GM18498 (cell line): ENCODE data around the gene KCNAB2.
A peak's percentile ranks its signal among the peaks of the same experiment; 100 is the strongest.
"Not testable (repeated sequence)": the region's sequence is repeated elsewhere in the genome, so short reads cannot be mapped to it uniquely, and the experiment has no call there.

Source experiments
- ATAC-seq: cut with Tn5 transposase; IDR thresholded peaks from one replicate; pipeline ENCODE4 v1.9.1; 2021; ENCODE audit warnings: mild to moderate bottlenecking, moderate library complexity; ENCODE audit not compliant: unreplicated experiment

The KCNAB2 gene

GRCh38 chr1:6009120-6010040 lies 36.3 kb upstream of the KCNAB2 start:
- ATAC-seq: no peak

DNA sequence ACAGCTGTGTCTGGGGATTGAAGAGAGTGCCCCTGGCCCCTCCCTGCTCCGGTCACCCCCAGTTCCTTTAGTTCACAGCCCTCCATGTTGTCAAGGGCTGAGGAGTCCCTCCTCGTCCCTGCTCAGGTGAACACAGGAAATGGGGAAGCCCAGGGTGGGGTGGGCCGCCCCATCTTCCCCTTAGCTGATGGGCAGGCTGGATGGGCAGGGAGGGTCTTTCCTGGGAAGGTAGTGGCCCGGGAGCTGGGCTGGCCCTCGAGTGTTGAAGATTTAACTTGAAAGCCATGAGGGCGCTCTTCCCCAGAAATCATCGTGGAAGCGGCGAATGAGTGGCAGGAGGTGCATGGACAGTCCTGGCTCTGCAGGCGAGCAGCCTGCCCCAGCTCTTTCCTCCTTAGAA lies 35.1 kb upstream of the KCNAB2 start:
- ATAC-seq: no peak

- ATAC-seq: no peak
These were observed 34.3 kb upstream of the KCNAB2 start for GRCh38 chr1:6011161-6011945.

GRCh38 chr1:6011946-6012258 lies 33.8 kb upstream of the KCNAB2 start:
- no peak for ATAC-seq

- no peak for ATAC-seq
These were observed 33.0 kb upstream of the KCNAB2 start for GRCh38 chr1:6012529-6013318.

GRCh38 chr1:6013491-6013890 lies 32.2 kb upstream of the KCNAB2 start:
- ATAC-seq: no peak

DNA sequence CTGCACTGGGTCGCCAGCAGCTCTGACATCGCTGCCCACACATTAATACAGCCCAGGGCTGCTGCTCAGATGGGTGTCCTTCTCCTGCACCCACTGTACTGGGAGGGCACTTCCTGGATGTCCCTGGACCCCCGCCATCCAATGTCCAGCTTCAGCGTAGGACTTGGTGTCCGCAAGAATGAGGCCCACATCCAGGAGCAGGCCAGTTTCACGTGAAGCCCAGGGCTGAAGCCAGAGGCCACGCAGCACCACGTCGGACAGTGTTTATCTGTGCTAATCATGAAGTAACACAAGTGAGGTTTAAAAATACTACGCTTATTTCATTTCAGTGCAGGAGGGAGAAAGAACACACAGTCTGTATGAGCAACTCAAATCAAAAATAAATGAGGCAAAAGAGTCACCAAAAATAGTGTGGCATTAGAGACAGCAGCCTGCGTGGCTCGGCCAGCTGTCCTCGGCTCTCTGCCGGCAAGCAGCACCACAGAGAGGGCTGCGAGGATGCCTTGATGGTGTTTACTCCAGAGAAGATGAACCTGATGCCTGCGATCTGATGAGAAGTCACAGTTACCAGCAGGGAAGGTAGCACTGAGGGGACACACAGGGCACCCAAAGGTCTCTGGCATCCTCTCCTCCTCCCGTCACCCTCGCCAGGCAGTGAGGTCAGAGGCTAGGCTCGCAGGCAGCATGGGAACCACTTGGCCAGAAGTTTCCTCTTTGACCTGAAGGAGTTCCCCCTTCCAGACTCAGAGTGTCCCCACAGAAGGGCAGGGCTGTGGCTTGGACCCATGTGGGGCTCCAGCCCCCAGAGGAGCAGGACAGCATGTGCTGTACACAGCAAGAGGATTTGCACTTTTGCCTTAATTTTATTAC lies 31.3 kb upstream of the KCNAB2 start:
- no peak for ATAC-seq

DNA sequence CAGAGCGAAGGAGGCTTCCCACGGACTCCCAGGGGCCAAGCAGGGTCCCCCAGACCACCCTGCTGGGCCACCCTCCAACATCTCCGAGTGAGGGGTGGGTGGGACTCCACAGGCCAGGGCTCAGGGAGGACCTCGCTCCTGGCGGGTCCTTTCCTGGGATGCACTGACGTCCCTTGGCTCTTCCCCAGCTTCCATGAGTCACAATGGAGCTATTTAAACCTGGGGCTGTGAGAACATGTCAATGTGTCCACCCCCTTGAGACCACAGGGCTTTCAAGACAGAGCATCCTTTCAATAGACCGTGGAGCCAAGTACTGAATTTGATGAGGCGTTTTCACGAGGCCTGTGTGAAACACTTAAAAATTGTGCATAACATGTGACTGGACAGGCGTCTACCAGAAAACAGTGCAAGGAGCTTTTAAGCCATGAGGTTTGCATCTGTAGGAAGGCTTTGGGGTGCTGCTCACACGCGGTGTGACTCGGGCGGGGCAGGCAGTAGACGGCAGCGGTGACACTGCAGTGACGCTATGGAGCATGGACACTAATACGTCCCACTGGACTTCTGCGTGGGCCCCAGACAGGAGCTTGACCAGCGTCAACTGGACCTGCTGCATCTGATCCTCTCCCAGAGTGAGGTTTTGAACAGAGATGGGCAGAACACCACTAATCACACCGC lies 29.4 kb upstream of the KCNAB2 start:
- ATAC-seq: no peak

GRCh38 chr1:6017654-6018053 lies 28.0 kb upstream of the KCNAB2 start:
- ATAC-seq: not testable (repeated sequence)

DNA sequence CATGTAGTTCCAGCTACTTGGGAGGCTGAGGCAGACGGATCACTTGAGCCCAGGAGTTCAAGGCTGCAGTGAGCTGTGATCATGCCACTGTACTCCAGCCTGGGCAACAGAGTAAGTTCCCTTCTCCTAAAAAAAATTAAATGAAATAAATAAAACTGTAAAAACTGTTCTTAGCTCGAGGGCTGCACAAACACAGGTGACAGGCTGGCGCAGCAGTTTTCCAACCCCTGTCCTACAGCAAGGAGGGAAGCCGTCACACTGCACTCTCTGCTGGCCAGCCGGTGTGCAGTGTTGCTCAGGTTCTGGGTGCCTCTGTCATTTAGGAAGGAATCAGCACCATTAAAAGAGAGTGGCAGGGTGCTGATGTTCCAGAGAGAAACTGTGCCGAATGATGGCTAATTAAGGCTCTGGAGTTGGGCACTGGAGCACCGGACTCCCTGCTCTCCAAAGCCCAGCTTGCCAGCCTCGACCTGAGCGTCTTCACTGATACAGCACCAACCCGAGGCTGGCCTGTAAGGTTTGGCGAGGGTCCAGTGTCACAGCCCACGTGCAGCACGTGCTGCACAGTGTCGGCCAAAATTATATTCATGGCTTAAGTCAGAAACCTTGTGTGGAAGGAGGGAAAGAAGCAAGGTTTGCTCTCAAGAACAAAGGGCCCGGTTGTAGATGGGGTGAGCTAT lies 26.4 kb upstream of the KCNAB2 start:
- ATAC-seq: no peak

DNA sequence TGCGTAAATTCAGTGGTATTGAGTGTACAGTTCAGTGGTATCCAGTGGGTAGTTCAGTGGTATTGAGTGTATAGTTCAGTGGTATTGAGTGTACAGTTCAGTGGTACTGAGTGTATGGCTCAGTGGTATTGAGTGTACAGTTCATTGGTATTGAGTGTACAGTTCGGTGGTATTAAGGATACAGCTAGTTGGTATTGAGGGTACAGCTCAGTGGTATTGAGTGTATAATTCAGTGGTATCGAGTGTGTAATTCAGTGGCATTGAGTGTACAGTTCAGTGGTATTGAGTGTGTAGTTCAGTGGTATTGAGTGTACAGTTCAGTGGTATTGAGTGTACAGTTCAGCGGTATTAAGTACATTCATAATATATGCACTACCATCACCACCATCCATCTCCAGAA lies 23.5 kb upstream of the KCNAB2 start:
- ATAC-seq: no peak

DNA sequence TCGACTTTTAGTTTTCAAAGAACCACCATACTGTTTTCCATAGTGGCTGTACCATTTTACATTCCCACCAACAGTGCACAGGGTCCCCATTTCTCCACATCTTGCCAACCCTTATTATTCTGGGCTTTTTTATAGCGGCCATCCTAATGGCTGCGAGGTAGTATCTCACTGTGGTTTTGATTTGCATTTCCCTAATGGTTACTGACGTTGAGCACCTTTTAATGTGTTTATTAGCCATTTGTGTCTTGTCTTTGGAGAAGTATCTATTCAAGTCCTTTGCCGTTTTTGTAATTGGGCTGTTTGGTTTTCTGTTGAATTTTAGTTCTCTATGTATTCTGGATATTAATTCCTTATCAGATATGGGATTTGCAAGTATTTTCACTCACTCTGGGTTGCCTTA lies 22.3 kb upstream of the KCNAB2 start:
- no peak for ATAC-seq

GRCh38 chr1:6024376-6024775 lies 21.3 kb upstream of the KCNAB2 start:
- no peak for ATAC-seq

- no peak for ATAC-seq
These were observed 20.2 kb upstream of the KCNAB2 start for GRCh38 chr1:6025269-6026094.

DNA sequence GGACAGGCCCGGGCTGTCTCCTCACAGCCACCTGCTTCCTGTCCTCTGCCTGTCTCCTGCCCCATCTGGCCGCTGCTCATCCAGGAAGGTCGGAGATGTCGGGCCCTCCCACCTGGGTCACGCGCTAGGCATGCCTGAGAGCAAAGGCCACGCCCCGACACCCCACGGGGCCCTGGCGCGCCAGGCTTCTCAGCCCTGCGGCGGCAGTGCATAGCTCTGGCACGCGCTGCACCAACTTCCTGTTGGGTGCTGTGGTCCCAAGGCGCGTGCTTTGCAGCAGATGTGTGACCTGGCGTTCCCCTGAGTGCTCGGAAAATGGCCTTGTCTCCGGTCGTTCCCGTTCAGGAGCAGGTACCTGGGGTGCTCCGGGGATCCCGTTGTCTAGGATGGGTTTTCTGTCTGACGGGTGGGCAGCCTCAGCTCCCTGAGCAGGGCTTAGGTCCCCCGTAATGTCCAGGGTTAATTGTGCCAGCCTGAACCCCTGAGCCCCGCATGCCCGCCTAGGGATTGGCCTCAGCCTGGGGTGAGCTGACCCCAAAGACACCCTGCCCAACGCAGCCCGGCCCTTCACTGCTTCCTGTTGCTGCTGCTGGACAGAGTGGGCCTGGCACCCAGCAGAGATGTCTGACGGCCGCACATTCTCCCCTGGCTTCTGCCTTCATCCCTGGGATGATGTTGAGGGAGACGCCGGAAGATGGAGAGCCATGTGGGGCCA lies 19.4 kb upstream of the KCNAB2 start:
- ATAC-seq: peak; percentile 84

DNA sequence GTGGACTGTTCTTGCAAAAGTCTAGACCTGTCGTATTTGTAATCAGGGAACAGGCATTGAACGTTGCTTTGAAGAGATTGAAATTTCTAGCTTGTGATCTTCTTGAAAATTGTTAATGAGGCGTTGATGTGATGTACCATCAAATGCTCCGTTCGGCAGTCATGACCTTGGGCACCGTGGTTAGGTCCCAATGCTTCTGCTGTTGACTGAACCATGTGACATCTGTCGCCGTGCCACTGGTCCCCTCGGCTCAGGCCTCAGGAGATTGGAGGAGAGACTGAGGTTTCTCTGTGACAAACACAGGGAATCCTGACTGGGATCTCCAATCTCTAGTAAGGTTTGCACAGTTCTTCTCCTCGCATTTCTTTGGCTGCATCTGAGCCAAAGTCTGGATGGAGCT lies 18.1 kb upstream of the KCNAB2 start:
- ATAC-seq: no peak

- ATAC-seq: no peak
These were observed 17.4 kb upstream of the KCNAB2 start for GRCh38 chr1:6028042-6028850.
